H7 (cell line): ENCODE measurements around the gene PINK1. TPM values are rescaled to one million over a fixed set of nuclear protein-coding genes. Genes with fewer than 3 reads are reported as not detected.

Experiments
- DNase-seq: peaks from one replicate; pipeline ENCODE4 v3.0.0; 2012
- H3K27me3 ChIP-seq: 2 replicates; pipeline ENCODE4 v1.6.0; 2011; ENCODE audit warnings: mild to moderate bottlenecking, low read length; ENCODE audit not compliant: control insufficient read depth, insufficient read depth
- H3K36me3 ChIP-seq: replicated peaks from 2 replicates; pipeline ENCODE4 v1.5.1; 2011; ENCODE audit warnings: low read length; ENCODE audit not compliant: control insufficient read depth, insufficient read depth
- H3K4me3 ChIP-seq: 2 replicates; pipeline ENCODE4 v1.5.1; 2011; ENCODE audit warnings: low read depth, mild to moderate bottlenecking, control low read depth, low read length, moderate library complexity; ENCODE audit not compliant: insufficient read depth
- total RNA-seq: library from RNA; depleted of rRNA; stranded (reverse); fragments of >200 nt; shearing (Covaris generic); gene quantifications from 2 replicates; pipeline ENCODE4 v1.2.3, GENCODE V29; 2014

Gene PINK1
- total RNA-seq, 1 experiment from 2014 or later: 161 TPM

GRCh38 chr1:20648438-20648837 lies 15.2 kb downstream of the PINK1 start:
- Histone ChIP-seq H3K4me3 (no peak overlapping the region), H3K36me3 (peaks cover 41% of the 10 kb centered on the region), H3K27me3 (no peaks in the 10 kb centered on the region)
- DNase-seq: no peak

GRCh38 chr1:20648946-20649345 lies 15.7 kb downstream of the PINK1 start:
- Histone ChIP-seq H3K4me3 (no peak overlapping the region), H3K36me3 (peaks cover 46% of the 10 kb centered on the region), H3K27me3 (no peaks in the 10 kb centered on the region)
- DNase-seq: no peak

- H3K27me3 ChIP-seq: no peaks in the 10 kb centered on the region
- DNase-seq: no peak
- H3K36me3 ChIP-seq: peaks cover 56% of the 10 kb centered on the region
- H3K4me3 ChIP-seq: no peak overlapping the region
Observed at GRCh38 chr1:20652300-20652699, 19.0 kb downstream of the PINK1 start.

- H3K27me3 ChIP-seq: no peaks in the 10 kb centered on the region
- no peak overlapping the region for H3K4me3 ChIP-seq
- peaks cover 58% of the 10 kb centered on the region for H3K36me3 ChIP-seq
- peak; percentile 80 for DNase-seq
Observed at GRCh38 chr1:20654104-20654690, 20.9 kb downstream of the PINK1 start.

GRCh38 chr1:20657024-20657423 lies 23.8 kb downstream of the PINK1 start:
- no peaks in the 10 kb centered on the region for H3K27me3 ChIP-seq
- no peak overlapping the region for H3K4me3 ChIP-seq
- peaks cover 50% of the 10 kb centered on the region for H3K36me3 ChIP-seq
- DNase-seq: no peak

- DNase-seq: no peak
- no peaks in the 10 kb centered on the region for H3K27me3 ChIP-seq
- peaks cover 37% of the 10 kb centered on the region for H3K36me3 ChIP-seq
- no peak overlapping the region for H3K4me3 ChIP-seq
Observed at GRCh38 chr1:20658166-20658915, 25.1 kb downstream of the PINK1 start.

GRCh38 chr1:20660363-20660762 lies 27.1 kb downstream of the PINK1 start:
- H3K4me3 ChIP-seq: peak overlapping the region; percentile 90
- H3K27me3 ChIP-seq: no peaks in the 10 kb centered on the region
- no peak for DNase-seq
- peaks cover 27% of the 10 kb centered on the region for H3K36me3 ChIP-seq

- no peak for DNase-seq
- no peaks in the 10 kb centered on the region for H3K27me3 ChIP-seq
- H3K36me3 ChIP-seq: peaks cover 22% of the 10 kb centered on the region
- peak overlapping the region; percentile 90 for H3K4me3 ChIP-seq
Observed at GRCh38 chr1:20660847-20661206, 27.6 kb downstream of the PINK1 start.

- DNase-seq: peak; percentile 100
- Histone ChIP-seq H3K27me3 (no peaks in the 10 kb centered on the region), H3K4me3 (peak within 1 kb of the TSS; percentile 90), H3K36me3 (peaks cover 17% of the 10 kb centered on the region)
Observed at GRCh38 chr1:20661207-20662109, 28.2 kb downstream of the PINK1 start, which contains the start of gene DDOST. TSS of gene DDOST (minus strand) at chr1:20661369. CDS start at chr1:20661350, 19 bp downstream.

GRCh38 chr1:20662110-20662475 lies 28.8 kb downstream of the PINK1 start:
- Histone ChIP-seq H3K27me3 (no peaks in the 10 kb centered on the region), H3K4me3 (peak overlapping the region; percentile 90), H3K36me3 (peaks cover 15% of the 10 kb centered on the region)
- DNase-seq: no peak

GRCh38 chr1:20663365-20663764 lies 30.1 kb downstream of the PINK1 start:
- no peaks in the 10 kb centered on the region for H3K27me3 ChIP-seq
- no peak overlapping the region for H3K4me3 ChIP-seq
- H3K36me3 ChIP-seq: peaks cover 6% of the 10 kb centered on the region
- DNase-seq: peak; percentile 66

- no peak for DNase-seq
- no peak overlapping the region for H3K4me3 ChIP-seq
- H3K36me3 ChIP-seq: peaks cover 5% of the 10 kb centered on the region
- no peaks in the 10 kb centered on the region for H3K27me3 ChIP-seq
Observed at GRCh38 chr1:20663969-20664715, 30.9 kb downstream of the PINK1 start.

- DNase-seq: no peak
- H3K4me3 ChIP-seq: no peak overlapping the region
- H3K27me3 ChIP-seq: no peaks in the 10 kb centered on the region
- H3K36me3 ChIP-seq: no peaks in the 10 kb centered on the region; the same call in 1 of the 2 replicates
Observed at GRCh38 chr1:20665726-20666125, 32.5 kb downstream of the PINK1 start.

GRCh38 chr1:20666146-20666545 lies 32.9 kb downstream of the PINK1 start:
- no peak overlapping the region for H3K4me3 ChIP-seq
- H3K36me3 ChIP-seq: no peaks in the 10 kb centered on the region; the same call in 1 of the 2 replicates
- no peak for DNase-seq
- no peaks in the 10 kb centered on the region for H3K27me3 ChIP-seq
